Keratinocyte (primary cell): ENCODE results near the gene POLR3G.

Source experiments
- CTCF ChIP-seq, 3 experiments: IDR thresholded peaks in 1 of 3; conservative IDR thresholded peaks in 1 of 3; optimal IDR thresholded peaks in 1 of 3; 2 replicates in 2 of 3; 3 replicates in 1 of 3; pipeline versions ENCODE3 to v1.5.1; 2011; ENCODE audit warnings: low read length in 3 of 3, mild to moderate bottlenecking in 3 of 3, moderate library complexity in 2 of 3, control low read depth in 1 of 3, inconsistent platforms in 1 of 3; ENCODE audit not compliant: insufficient read depth in 2 of 3; ENCODE audit errors: extremely low read depth in 1 of 3
- EZH2 ChIP-seq: IDR thresholded peaks from one replicate; pipeline ENCODE4 v1.6.1; 2012; ENCODE audit warnings: inconsistent platforms, mild to moderate bottlenecking, low read length, moderate library complexity

- no peak for TF ChIP-seq CTCF (optimal IDR thresholded peaks at IDR 0.05 in 1 of 3, IDR thresholded peaks at IDR 0.05 in 1 of 3, conservative IDR thresholded peaks at IDR 0.05 in 1 of 3; ENCODE audit: extremely low read depth in 1 of 3, insufficient read depth in 2 of 3, low read length in 3 of 3)
- TF ChIP-seq EZH2: no peak
These were observed 1.7 kb downstream of the POLR3G start for GRCh38 chr5:90476391-90476790.
